ENCODE measurements around the gene STIMATE.

Gene STIMATE

DNA sequence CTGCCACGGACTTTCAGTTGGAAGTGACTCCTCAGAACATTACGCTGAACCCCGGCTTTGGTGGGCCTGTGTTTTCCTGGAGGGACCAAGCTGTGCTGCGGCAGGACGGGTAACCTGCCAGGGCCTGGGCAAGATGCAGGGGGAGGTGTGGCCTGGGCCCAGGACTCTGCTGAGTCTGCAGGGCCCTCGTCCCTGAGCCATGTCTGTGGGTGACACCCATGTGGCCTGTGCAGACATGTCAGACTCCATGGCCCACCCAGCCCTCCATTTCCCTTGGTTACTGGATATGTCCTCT lies 107.7 kb downstream of the STIMATE start:
- no peak for DNase-seq (ENCODE audit: low spot score)
- TF ChIP-seq, protein P1, sequence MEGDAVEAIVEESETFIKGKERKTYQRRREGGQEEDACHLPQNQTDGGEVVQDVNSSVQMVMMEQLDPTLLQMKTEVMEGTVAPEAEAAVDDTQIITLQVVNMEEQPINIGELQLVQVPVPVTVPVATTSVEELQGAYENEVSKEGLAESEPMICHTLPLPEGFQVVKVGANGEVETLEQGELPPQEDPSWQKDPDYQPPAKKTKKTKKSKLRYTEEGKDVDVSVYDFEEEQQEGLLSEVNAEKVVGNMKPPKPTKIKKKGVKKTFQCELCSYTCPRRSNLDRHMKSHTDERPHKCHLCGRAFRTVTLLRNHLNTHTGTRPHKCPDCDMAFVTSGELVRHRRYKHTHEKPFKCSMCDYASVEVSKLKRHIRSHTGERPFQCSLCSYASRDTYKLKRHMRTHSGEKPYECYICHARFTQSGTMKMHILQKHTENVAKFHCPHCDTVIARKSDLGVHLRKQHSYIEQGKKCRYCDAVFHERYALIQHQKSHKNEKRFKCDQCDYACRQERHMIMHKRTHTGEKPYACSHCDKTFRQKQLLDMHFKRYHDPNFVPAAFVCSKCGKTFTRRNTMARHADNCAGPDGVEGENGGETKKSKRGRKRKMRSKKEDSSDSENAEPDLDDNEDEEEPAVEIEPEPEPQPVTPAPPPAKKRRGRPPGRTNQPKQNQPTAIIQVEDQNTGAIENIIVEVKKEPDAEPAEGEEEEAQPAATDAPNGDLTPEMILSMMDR (IDR thresholded peaks at IDR 0.05; ENCODE audit: extremely low read depth, missing control alignments): no peak

DNA sequence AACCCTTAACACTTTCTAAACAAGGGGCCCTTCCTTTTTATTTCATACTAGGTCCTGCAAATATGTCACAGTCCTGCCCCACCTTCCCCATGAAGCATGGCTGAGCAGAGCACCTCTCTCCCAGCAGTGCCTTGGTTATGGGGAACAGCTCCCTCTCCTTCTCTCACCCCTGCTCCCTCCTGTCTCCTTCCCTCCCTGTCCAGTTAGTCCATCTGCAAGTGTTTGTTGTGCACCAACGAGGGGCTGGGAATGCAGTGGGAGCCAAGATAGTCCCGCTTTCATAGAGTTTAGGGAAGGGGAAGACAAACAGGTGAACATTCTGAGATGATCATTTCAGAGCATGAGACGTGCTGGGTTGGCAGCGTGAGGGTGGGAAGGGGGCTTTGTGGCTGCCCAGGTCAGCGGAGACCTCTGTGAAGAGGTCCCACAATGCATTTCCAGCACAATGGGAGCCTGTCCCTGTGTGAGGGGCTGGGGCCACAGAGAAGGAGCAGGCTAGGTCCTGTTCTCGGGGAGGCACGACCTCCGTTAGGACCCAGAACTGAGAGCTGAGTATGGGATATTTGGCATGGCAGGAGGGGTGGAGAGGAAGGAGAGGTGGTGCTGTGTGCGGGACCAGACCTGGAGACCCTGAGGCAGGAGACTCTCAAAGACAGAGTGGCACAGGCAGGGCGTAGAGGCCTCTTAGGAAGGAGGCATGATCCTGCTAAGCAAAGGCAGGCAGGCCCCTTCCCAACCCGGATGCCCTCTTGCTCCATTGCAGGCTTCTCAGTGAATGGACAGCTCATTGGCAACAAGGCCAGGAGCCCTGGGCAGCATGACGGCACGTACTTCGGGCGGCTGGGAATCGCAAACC lies 108.2 kb downstream of the STIMATE start:
- TF ChIP-seq, protein P1 (IDR thresholded peaks at IDR 0.05; ENCODE audit: extremely low read depth, missing control alignments): no peak
- no peak for DNase-seq (ENCODE audit: low spot score)

DNA sequence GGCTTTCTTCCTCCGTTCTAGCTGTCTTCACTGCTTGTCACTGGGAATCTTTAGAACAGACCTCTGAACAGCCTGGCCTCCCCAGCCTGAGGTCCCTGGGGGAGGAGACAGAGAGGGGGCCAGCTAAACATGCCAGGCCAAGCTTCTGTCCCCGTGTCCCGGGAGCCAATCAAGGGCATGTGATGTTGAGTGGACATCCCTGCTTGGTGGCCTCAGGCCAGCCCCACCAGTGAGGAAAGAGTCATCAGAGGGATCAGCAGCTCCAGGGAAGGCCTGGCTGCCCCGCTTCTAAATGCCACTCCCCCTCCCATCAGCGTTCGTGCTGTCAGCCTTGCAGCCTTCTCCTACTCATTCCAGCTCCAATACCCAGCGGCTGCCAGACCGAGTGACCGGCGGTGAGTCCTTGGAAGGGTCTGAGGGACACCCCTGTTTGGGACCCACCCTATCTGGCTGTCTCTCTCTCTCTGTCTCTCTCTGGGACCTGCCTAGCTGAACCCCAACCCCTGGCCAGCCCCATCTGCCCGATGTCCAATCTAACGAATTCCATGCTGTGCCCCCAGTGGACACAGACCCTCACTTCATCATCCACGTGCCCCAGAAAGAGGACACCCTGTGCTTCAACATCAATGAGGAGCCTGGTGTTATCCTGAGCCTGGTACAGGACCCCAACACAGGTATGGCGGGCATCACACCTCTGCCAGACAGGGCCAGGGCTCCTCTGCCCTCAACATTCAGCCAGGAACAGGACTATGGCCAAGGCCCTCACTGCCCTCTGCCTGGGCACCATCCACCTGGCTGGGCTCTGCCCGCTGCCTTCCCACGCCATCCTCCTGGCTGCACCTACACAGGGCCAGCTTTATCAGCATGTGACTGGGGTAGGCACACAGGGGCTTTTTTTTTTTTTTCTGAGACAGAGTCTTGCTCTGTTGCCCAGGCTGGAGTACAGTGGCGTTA lies 109.4 kb downstream of the STIMATE start:
- TF ChIP-seq, protein P1 (IDR thresholded peaks at IDR 0.05; ENCODE audit: extremely low read depth, missing control alignments): no peak
- DNase-seq (ENCODE audit: low spot score): no peak

DNA sequence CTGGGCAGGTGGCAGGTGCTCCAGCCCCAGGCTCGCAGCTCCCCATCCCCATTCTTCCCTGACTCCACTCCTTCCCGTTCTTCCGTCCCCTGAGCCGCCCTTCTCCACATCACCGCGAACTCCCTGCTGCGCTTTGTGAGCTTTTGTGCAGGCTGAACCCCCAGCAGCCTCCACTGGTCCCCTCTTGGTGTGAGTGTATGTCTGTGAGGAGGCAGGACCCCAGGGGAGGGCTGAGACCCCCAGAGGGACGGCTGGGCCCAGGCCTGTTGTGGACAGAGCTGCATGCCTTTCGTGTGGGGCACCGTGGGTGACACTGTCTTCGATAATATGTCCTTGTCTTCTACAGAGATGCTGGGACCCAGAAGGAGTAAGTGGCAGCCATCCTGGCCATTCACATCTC lies 110.1 kb downstream of the STIMATE start:
- TF ChIP-seq, protein P1 (IDR thresholded peaks at IDR 0.05; ENCODE audit: extremely low read depth, missing control alignments): no peak
- no peak for DNase-seq (ENCODE audit: low spot score)

All from GM20000 (cell line).